Ecto neural progenitor cell (in vitro differentiated cells): ENCODE results near the gene SCNN1B.
"Not testable (repeated sequence)": the region's sequence is repeated elsewhere in the genome, so short reads cannot be mapped to it uniquely, and the experiment has no call there.

Experiments
- DNase-seq: peaks from one replicate; pipeline ENCODE4 v3.0.0-alpha.2; 2018; ENCODE audit warnings: low spot score

Gene SCNN1B

GRCh38 chr16:23288726-23289512 lies 13.2 kb upstream of the SCNN1B start:
- no peak for DNase-seq

- no peak for DNase-seq
Observed at GRCh38 chr16:23290189-23291062, 11.7 kb upstream of the SCNN1B start.

DNA sequence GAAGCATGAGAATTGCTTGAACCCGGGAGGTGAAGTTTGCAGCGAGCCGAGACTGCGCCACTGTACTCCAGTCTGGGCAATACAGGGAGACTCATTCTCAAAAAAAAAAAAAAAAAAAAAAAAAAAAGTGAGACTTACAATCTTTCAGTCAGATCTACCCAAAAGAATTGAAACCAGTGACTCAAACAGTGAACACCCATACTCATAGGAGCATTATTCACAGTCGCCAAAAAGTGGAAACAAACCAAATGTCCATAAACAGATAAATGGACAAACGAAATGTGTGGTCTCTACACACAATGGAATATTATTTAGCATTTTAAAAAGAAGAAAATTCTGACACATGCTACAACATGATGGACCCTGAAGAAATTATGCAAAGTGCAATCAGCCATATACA lies 9.1 kb upstream of the SCNN1B start:
- no peak for DNase-seq

DNA sequence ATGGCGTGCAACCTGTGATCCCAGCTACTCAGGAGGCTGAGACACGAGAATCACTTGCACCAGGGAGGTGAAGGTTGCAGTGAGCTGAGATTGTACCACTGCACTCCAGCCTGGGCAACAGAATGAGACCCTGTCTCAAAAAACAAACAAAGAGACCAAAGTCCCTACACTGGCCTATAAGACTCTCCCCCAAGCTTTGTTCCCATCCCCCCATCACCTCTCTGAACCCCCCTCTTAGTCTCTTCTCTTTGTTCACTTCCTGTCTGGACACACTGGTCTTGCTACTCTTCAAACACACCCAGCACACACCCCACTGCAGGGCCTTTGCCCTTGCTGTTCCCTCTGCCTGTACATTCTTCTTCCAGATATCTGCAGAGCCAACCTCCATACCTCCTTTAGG lies 7.8 kb upstream of the SCNN1B start:
- no peak for DNase-seq

DNA sequence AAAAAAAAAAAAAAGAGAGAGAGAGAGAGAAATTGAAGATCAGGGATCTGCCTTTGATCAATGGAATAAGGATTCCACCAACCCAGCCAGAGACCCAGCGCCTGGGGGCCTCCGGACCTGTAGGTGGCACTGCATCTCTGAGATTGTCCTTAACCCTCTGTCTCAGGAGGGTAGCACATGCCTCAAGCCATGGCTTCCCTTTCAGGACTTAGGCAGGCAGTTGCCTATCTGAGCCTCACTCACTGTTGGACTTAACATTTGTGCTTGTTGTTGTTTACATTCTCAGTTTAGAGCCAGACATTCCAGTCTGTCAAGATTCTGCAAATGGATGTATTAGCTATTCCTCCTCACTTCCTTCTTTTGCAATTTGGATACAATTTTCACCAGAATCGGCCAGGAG lies 5.1 kb upstream of the SCNN1B start:
- no peak for DNase-seq

- no peak for DNase-seq
Observed at GRCh38 chr16:23298290-23298915, 3.7 kb upstream of the SCNN1B start.

DNA sequence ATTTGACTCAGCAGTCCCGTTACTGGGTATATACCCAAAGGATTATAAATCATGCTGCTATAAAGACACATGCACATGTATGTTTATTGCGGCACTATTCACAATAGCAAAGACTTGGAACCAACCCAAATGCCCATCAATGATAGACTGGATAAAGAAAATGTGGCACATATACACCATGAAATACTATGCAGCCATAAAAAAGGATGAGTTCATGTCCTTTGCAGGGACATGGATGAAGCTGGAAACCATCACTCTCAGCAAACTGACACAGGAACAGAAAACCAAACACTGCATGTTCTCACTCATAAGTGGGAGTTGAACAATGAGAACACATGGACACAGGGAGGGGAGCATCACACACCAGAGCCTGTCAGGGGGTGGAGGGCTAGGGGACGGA lies 2.3 kb upstream of the SCNN1B start:
- DNase-seq = not testable (repeated sequence)

DNA sequence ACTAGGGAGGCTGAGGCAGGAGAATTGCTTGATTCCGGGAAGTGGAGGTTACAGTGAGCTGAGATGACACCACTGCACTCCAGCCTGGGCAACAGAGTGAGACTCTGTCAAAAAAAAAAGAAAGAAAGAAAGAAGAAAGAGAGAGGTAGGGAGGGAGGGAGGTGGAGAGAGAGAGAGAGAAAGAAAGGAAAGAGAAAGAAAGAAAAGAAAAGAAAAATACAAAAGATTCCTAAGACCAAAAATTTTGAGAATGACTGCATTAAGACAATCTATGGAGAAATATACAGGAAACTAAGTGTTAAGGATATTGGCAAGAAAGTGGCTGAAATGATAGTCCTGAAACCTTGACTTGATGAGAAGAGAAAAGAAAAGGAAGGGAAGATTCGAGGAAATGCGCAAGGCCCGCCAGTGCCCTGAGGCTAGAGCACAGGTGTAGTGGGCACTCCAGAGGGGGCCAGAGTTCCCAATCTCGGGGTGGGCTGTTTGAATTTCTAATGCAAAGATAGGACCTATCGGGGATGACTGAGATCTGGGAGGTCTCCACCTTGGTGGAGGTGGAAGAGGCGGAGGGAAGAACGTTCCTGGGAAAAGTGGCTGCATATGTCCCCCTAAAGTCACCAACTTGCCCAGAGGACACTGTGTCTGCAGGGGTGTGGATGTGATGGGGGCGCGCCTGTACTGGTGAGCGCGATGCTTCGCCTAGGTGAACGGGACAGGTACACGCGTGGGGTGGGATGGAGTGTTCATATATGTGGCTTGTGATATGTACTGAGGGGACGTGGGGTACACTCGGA lies 654 bp upstream of the SCNN1B start:
- DNase-seq = no peak

DNA sequence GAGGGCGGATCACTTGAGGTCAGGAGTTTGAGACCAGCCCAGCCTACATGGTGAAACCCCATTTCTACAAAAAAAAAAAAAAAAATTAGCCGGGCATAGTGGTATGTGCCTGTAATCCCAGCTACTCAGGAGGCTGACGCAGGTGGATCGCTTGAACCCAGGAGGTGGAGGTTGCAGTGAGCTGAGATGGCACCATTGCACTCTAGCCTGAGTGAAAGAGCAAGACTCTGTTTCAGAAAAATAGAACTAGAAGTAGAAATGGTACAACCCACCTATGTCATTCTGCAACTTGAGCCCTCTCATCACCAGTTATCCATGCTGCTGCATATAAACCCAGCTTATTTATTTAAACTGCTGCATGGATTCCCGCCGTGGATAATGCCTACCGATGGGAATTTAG lies 1.6 kb downstream of the SCNN1B start:
- no peak for DNase-seq

DNA sequence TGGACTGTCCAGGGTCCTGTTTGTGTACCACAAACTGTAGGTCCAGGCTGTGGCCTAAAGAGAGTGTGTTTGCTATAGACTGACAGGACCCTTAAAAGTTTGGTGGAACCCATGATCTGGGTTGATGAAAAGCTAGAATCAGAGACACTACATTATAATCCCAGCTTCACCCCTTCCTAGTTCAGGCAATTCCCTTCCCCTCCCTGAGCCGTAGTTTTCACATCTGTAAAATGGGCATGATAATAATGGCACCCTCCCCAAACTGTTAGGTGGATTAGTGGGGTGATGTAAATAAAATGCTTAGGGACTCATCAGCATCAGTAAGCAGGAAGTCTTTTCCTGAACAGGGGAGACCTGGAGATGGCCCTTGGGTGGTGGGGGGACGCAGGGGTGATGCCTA lies 2.5 kb downstream of the SCNN1B start:
- DNase-seq = no peak

- DNase-seq = no peak
Observed at GRCh38 chr16:23306199-23307100, 4.3 kb downstream of the SCNN1B start.

GRCh38 chr16:23310217-23310616 lies 8.1 kb downstream of the SCNN1B start:
- DNase-seq = no peak

GRCh38 chr16:23310744-23311143 lies 8.6 kb downstream of the SCNN1B start:
- DNase-seq = no peak

DNA sequence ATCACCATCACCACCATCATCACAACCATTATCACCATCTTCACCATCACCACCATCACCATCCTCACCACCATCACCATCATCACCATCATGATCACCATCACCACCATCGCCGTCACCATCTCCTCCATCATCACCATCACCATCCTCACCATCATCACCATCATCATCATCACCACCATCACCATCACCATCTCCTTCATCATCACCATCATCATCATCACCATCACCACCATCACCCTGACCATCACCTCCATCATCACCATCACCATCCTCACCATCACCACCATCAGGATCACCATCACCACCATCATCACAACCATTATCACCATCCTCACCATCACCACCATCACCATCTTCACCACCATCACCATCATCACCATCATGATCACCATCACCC lies 14.1 kb downstream of the SCNN1B start:
- no peak for DNase-seq

DNA sequence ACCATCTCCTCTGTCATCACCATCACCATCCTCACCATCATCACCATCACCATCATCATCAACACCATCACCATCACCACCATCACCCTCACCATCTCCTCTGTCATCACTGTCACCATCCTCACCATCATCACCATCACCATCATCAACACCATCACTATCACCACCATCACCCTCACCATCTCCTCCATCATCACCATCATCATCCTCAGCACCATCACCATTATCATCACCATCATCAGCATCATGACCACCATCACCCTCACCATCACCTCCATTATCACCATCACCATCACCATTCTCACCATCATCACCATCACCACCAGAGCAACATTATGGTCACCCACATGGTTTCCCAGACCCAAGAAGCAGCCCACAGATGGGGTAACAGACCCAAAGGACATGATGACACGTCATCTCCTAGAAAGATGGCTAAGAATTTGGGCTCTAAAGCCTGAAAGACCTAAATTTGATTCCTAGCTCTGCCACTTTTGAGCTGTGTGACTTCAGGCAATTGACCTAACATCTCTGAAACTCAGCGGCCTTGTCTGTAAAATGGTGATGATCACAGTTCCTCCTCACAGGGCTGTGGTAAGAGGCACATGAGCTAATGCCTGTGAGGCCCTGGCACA lies 14.6 kb downstream of the SCNN1B start:
- no peak for DNase-seq

GRCh38 chr16:23317266-23317661 lies 15.2 kb downstream of the SCNN1B start:
- no peak for DNase-seq

DNA sequence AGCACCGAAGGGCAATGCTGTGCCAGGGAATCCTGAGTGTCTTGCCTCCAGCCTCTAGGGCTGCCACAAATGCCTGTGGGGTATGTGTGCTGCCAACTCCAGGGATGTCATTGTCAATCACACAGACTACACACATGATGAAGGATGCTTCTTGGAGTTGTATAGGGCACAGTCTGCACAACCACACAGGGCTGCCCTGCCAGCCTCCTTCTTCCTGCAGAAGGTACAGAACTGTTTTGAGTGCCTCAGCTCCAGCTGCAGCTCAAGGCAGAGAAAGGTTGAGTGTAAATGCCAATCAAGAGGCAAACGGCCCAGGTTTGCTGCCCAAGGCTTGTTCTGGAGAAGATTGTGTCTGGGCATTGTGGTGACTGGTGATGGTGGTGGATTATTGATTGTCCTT lies 15.6 kb downstream of the SCNN1B start:
- DNase-seq = no peak

DNA sequence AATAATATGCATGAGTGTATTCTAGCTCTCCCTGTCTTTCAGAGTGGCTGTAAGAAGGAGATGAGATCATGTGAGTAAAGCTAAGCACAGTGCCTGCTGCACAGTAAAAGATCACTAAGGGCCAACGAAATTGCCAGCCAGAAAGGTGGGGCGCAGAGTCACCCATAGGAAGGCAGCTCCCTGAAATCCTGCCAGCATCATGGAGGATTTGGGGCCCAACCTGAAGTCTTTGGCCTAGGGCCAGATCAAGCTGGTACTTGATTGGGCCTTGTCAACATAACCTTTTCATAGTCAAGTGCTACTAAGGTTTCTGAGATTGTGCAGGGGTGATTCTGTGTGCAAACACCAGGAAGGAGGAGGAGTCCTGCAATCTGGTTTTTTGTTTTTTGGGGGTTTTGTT lies 16.5 kb downstream of the SCNN1B start:
- no peak for DNase-seq

DNA sequence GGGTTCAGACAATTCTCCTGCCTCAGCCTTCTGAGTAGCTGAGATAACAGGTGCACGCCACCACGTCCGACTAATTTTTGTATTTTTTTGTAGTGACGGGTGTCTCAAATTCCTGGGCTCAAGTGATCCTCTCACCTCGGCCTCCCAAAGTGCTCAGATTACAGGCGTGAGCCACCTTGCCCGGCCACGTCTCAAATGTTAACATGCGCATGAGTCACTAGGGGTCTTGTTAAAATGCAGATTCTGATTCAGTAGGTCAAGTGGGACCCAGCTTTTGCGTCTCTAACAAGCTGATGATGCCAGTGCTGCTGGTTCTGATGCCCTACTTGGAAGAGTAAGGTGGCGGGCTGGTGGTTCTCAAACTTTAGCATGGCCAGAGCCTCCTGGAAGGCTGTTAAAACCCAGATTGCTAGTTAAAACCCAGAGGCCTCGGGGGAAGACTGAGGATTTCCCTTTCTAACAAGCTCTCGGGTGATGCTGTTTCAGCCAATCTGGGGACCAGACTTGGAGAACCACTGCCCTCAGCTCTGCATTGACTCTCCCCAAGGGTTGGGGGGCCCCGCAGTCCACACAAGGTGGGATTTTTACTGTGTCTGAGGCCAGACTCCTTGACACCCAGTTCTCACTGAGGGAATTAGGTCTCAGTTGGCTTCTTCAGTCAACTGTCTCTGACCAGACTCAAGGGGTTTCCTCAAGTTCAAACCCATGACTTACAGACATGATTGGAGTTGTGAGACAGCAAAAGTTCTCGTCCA lies 17.9 kb downstream of the SCNN1B start:
- no peak for DNase-seq

GRCh38 chr16:23320693-23321092 lies 18.6 kb downstream of the SCNN1B start:
- DNase-seq = no peak
